CD14-positive monocyte (primary cell): ENCODE measurements around the gene LAMP1. TPM values are rescaled to one million over a fixed set of nuclear protein-coding genes. Genes with fewer than 3 reads are reported as not detected.

Experiments used
- DNase-seq, 3 donors: peaks; one replicate each; pipeline ENCODE4 v3.0.0-alpha.2; 2011 to 2022
- H2AFZ ChIP-seq: 2 replicates; pipeline ENCODE4 v1.6.0; 2012; ENCODE audit warnings: mild to moderate bottlenecking, low read depth, low read length, inconsistent platforms; ENCODE audit not compliant: insufficient read depth, poor library complexity, severe bottlenecking
- H3K27ac ChIP-seq, 2 donors: 1 replicate in 1 of 2; 2 replicates in 1 of 2; pipeline ENCODE4 v1.5.1; 2012 to 2013; ENCODE audit warnings: low read length in 2 of 2, control low read depth in 1 of 2, inconsistent platforms in 1 of 2, low read depth in 1 of 2, mild to moderate bottlenecking in 1 of 2
- H3K27me3 ChIP-seq, 2 donors: one replicate each; pipeline versions ENCODE4 v1.6.0 to v1.6.1; 2011 to 2013; ENCODE audit warnings: low read length in 2 of 2; ENCODE audit not compliant: control insufficient read depth in 2 of 2, insufficient read depth in 2 of 2
- H3K36me3 ChIP-seq, 2 donors: replicated peaks in 1 of 2; 1 replicate in 1 of 2; 2 replicates in 1 of 2; pipeline versions ENCODE4 v1.5.1 to v1.6.1; 2012 to 2013; ENCODE audit warnings: low read length in 2 of 2, control low read depth in 1 of 2, inconsistent platforms in 1 of 2, mild to moderate bottlenecking in 1 of 2; ENCODE audit not compliant: insufficient read depth in 2 of 2, control insufficient read depth in 1 of 2
- H3K4me1 ChIP-seq, 2 donors: 1 replicate in 1 of 2; 2 replicates in 1 of 2; pipeline versions ENCODE4 v1.5.1 to v1.6.1; 2012 to 2013; ENCODE audit warnings: low read length in 2 of 2, control low read depth in 1 of 2, inconsistent platforms in 1 of 2, mild to moderate bottlenecking in 1 of 2, moderate library complexity in 1 of 2; ENCODE audit not compliant: insufficient read depth in 2 of 2, control insufficient read depth in 1 of 2
- H3K4me2 ChIP-seq: replicated peaks from 2 replicates; pipeline ENCODE3; 2012; ENCODE audit warnings: low read length, moderate library complexity, mild to moderate bottlenecking; ENCODE audit not compliant: poor library complexity, severe bottlenecking; ENCODE audit errors: extremely low read depth
- H3K4me3 ChIP-seq, 3 experiments: fragments of 200-600 bp in 1 of 3; sonication (generic) in 1 of 3; replicated peaks in 1 of 3; 1 replicate in 2 of 3; 2 replicates in 1 of 3; pipeline ENCODE4 v1.5.1; 2011 to 2013; ENCODE audit warnings: low read length in 3 of 3, mild to moderate bottlenecking in 3 of 3, control low read depth in 2 of 3, low read depth in 2 of 3, inconsistent platforms in 1 of 3, moderate library complexity in 1 of 3
- H3K79me2 ChIP-seq: 2 replicates; pipeline ENCODE4 v1.6.0; 2012; ENCODE audit warnings: mild to moderate bottlenecking, control low read depth, inconsistent platforms, low read length, moderate library complexity; ENCODE audit not compliant: insufficient read depth
- H3K9ac ChIP-seq: 2 replicates; pipeline ENCODE4 v1.6.0; 2017; ENCODE audit warnings: low read length, mild to moderate bottlenecking; ENCODE audit not compliant: insufficient read depth, poor library complexity, severe bottlenecking
- H3K9me3 ChIP-seq, 2 donors: replicated peaks in 1 of 2; 1 replicate in 1 of 2; 2 replicates in 1 of 2; pipeline versions ENCODE4 v1.5.1 to v1.6.1; 2012 to 2013; ENCODE audit warnings: low read length in 2 of 2, control low read depth in 1 of 2; ENCODE audit not compliant: control insufficient read depth in 1 of 2, insufficient read depth in 1 of 2
- H4K20me1 ChIP-seq: 2 replicates; pipeline ENCODE4 v1.6.0; 2012; ENCODE audit warnings: mild to moderate bottlenecking, low read length, control low read depth, moderate library complexity; ENCODE audit not compliant: insufficient read depth
- H3K27ac Mint-ChIP-seq, 7 donors: one replicate each; pipeline ENCODE4 v1.8.0; 2020; ENCODE audit warnings: mild to moderate bottlenecking in 7 of 7, mixed read lengths in 7 of 7, moderate library complexity in 6 of 7, inconsistent platforms in 2 of 7
- H3K27me3 Mint-ChIP-seq, 3 donors: one replicate each; pipeline ENCODE4 v1.8.0; 2021 to 2022; ENCODE audit warnings: low read depth in 3 of 3, mild to moderate bottlenecking in 3 of 3, mixed read lengths in 3 of 3, moderate library complexity in 3 of 3, inconsistent platforms in 1 of 3
- H3K36me3 Mint-ChIP-seq, 2 donors: one replicate each; pipeline ENCODE4 v1.8.0; 2020; ENCODE audit warnings: mixed read lengths in 2 of 2, inconsistent platforms in 1 of 2, mild to moderate bottlenecking in 1 of 2
- H3K4me1 Mint-ChIP-seq: one replicate; pipeline ENCODE4 v1.8.0; 2020; ENCODE audit warnings: mild to moderate bottlenecking, mixed read lengths
- H3K4me3 Mint-ChIP-seq, 2 donors: one replicate each; pipeline ENCODE4 v1.8.0; 2020; ENCODE audit warnings: mild to moderate bottlenecking in 2 of 2, mixed read lengths in 2 of 2, moderate library complexity in 1 of 2
- H3K9me3 Mint-ChIP-seq, 7 donors: one replicate each; pipeline ENCODE4 v1.8.0; 2020 to 2022; ENCODE audit warnings: mixed read lengths in 7 of 7, mild to moderate bottlenecking in 6 of 7, moderate library complexity in 6 of 7, inconsistent platforms in 2 of 7
- WGBS: methylation state at CpG from one replicate; pipeline ENCODE4 v1.1.5; 2013; ENCODE audit warnings: missing lambda C conversion rate; ENCODE audit not compliant: insufficient coverage; 5-methylcytosine and 5-hydroxymethylcytosine counted together
- intact Hi-C, 2 donors: fragments of 100-400 bp; cut with micrococcal nuclease; formaldehyde crosslinking; loops; one replicate each; pipeline versions ENCODE4 v1.15.0 to v1.15.1; 2023
- polyA plus RNA-seq, 3 donors: library from polyadenylated mRNA; depleted of rRNA in 1 of 3; unstranded in 2 of 3; stranded (reverse) in 1 of 3; fragments of 300-500 nt in 2 of 3; fragments of >200 nt in 1 of 3; fragmentation: Illumina TruSeq in 2 of 3; gene quantifications; 1 replicate in 2 of 3; 2 replicates in 1 of 3; pipeline ENCODE4 v1.2.3, GENCODE V29; 2012 to 2021
- TF ChIP-seq, protein P1 (sequence below): fragments of 200-600 bp; IDR thresholded peaks from one replicate; pipeline ENCODE4 v1.8.0; 2022; ENCODE audit warnings: antibody characterized with exemption, mild to moderate bottlenecking

LAMP1 gene
- polyA plus RNA-seq, 3 donors = 22.0 to 122 (median 24.5) TPM

GRCh38 chr13:113337556-113337955, 40.5 kb downstream of the LAMP1 start:
- no peak overlapping the region for H3K27ac ChIP-seq
- intact Hi-C loops = no loop called here
- no peak overlapping the region for H3K4me3 Mint-ChIP-seq
- no peaks in the 10 kb centered on the region for H3K36me3 Mint-ChIP-seq
- H3K9me3 Mint-ChIP-seq = peaks cover 0 to 2% (median 0%) of the 10 kb centered on the region in 7 donors
- H3K36me3 ChIP-seq = no peaks in the 10 kb centered on the region
- H3K27me3 Mint-ChIP-seq = peaks cover 3 to 16% (median 4%) of the 10 kb centered on the region in 3 donors
- H3K27ac Mint-ChIP-seq = no peak overlapping the region
- H4K20me1 ChIP-seq = no peaks in the 10 kb centered on the region
- no peak overlapping the region for H3K4me2 ChIP-seq
- H3K9me3 ChIP-seq = no peaks in the 10 kb centered on the region
- no peak overlapping the region for H3K4me3 ChIP-seq
- no peak for DNase-seq
- no peaks in the 10 kb centered on the region for H3K4me1 ChIP-seq
- H3K4me1 Mint-ChIP-seq = no peaks in the 10 kb centered on the region
- TF ChIP-seq, protein P1, sequence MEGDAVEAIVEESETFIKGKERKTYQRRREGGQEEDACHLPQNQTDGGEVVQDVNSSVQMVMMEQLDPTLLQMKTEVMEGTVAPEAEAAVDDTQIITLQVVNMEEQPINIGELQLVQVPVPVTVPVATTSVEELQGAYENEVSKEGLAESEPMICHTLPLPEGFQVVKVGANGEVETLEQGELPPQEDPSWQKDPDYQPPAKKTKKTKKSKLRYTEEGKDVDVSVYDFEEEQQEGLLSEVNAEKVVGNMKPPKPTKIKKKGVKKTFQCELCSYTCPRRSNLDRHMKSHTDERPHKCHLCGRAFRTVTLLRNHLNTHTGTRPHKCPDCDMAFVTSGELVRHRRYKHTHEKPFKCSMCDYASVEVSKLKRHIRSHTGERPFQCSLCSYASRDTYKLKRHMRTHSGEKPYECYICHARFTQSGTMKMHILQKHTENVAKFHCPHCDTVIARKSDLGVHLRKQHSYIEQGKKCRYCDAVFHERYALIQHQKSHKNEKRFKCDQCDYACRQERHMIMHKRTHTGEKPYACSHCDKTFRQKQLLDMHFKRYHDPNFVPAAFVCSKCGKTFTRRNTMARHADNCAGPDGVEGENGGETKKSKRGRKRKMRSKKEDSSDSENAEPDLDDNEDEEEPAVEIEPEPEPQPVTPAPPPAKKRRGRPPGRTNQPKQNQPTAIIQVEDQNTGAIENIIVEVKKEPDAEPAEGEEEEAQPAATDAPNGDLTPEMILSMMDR = no peak
- no peaks in the 10 kb centered on the region for H3K79me2 ChIP-seq
- WGBS = 74% methylated on average over 17 of the region's 17 CpGs
- H2AFZ ChIP-seq = no peak overlapping the region
- H3K9ac ChIP-seq = no peak overlapping the region
- H3K27me3 ChIP-seq = no peaks in the 10 kb centered on the region

GRCh38 chr13:113337976-113338375, 40.9 kb downstream of the LAMP1 start:
- no peak overlapping the region for H3K27ac Mint-ChIP-seq
- no peaks in the 10 kb centered on the region for H3K36me3 ChIP-seq
- H3K27me3 Mint-ChIP-seq = peaks cover 3 to 15% (median 4%) of the 10 kb centered on the region in 3 donors
- no peak overlapping the region for H3K4me2 ChIP-seq
- no peaks in the 10 kb centered on the region for H3K79me2 ChIP-seq
- no peak for DNase-seq
- H3K9me3 Mint-ChIP-seq = peaks cover 0 to 2% (median 0%) of the 10 kb centered on the region in 7 donors
- H3K4me1 Mint-ChIP-seq = no peaks in the 10 kb centered on the region
- H3K4me1 ChIP-seq = no peaks in the 10 kb centered on the region
- no peak overlapping the region for H2AFZ ChIP-seq
- WGBS = 93% methylated on average over 10 of the region's 20 CpGs
- no peaks in the 10 kb centered on the region for H3K36me3 Mint-ChIP-seq
- H4K20me1 ChIP-seq = no peaks in the 10 kb centered on the region
- TF ChIP-seq, protein P1 = no peak
- H3K4me3 Mint-ChIP-seq = no peak overlapping the region
- H3K27me3 ChIP-seq = no peaks in the 10 kb centered on the region
- no peak overlapping the region for H3K9ac ChIP-seq
- intact Hi-C loops = no loop called here
- no peak overlapping the region for H3K4me3 ChIP-seq
- H3K27ac ChIP-seq = no peak overlapping the region
- H3K9me3 ChIP-seq = no peaks in the 10 kb centered on the region
